Peyer's patch (tissue), 4 donors: ENCODE measurements around the gene YY1. TPM values are rescaled to one million over a fixed set of nuclear protein-coding genes. Genes with fewer than 3 reads are reported as not detected.
A peak's percentile ranks its signal among the peaks of the same experiment; 100 is the strongest.

ENCODE experiments used
- DNase-seq, 3 donors: peaks; one replicate each; pipeline ENCODE4 v3.0.0-alpha.2; 2017 to 2019
- H3K27ac ChIP-seq, 4 donors: fragments of 200-600 bp; sonication (generic); one replicate each; pipeline ENCODE4 v1.5.1; 2016 to 2019
- H3K27me3 ChIP-seq, 2 donors: fragments of 200-600 bp; sonication (generic); one replicate each; pipeline ENCODE4 v1.5.1; 2019
- H3K36me3 ChIP-seq, 3 donors: fragments of 200-600 bp; sonication (generic); one replicate each; pipeline ENCODE4 v1.5.1; 2016 to 2019
- H3K4me1 ChIP-seq, 4 donors: fragments of 200-600 bp; sonication (generic); one replicate each; pipeline ENCODE4 v1.5.1; 2016 to 2019
- H3K4me3 ChIP-seq, 4 donors: fragments of 200-600 bp; sonication (generic); 1 replicate in 3 of 4; 2 replicates in 1 of 4; pipeline ENCODE4 v1.5.1; 2016 to 2019; ENCODE audit warnings: mild to moderate bottlenecking in 1 of 4
- H3K9me3 ChIP-seq, 4 donors: fragments of 200-600 bp; sonication (generic); one replicate each; pipeline ENCODE4 v1.5.1; 2016 to 2019; ENCODE audit warnings: mild to moderate bottlenecking in 1 of 4
- POLR2A ChIP-seq, 2 donors: fragments of 450-650 bp; IDR thresholded peaks; one replicate each; pipeline ENCODE4 v1.5.1; 2017; ENCODE audit warnings: antibody characterized with exemption in 2 of 2, mild to moderate bottlenecking in 2 of 2, moderate library complexity in 2 of 2
- total RNA-seq, 4 donors: library from RNA; depleted of rRNA; stranded (reverse); fragments of >200 nt; gene quantifications; one replicate each; pipeline ENCODE4 v1.1.0, GENCODE V29; 2016
- TF ChIP-seq, protein P1 (sequence below), 6 experiments: fragments of 450-650 bp in 4 of 6; fragments of 200-600 bp in 2 of 6; sonication (generic) in 1 of 6; IDR thresholded peaks; one replicate each; pipeline ENCODE4 v1.5.1; 2017 to 2019; ENCODE audit warnings: antibody characterized with exemption in 6 of 6, mild to moderate bottlenecking in 3 of 6, moderate library complexity in 1 of 6

Gene YY1
- total RNA-seq, 4 donors from 2014 or later = 42.0 to 63.5 (median 50.9) TPM

DNA sequence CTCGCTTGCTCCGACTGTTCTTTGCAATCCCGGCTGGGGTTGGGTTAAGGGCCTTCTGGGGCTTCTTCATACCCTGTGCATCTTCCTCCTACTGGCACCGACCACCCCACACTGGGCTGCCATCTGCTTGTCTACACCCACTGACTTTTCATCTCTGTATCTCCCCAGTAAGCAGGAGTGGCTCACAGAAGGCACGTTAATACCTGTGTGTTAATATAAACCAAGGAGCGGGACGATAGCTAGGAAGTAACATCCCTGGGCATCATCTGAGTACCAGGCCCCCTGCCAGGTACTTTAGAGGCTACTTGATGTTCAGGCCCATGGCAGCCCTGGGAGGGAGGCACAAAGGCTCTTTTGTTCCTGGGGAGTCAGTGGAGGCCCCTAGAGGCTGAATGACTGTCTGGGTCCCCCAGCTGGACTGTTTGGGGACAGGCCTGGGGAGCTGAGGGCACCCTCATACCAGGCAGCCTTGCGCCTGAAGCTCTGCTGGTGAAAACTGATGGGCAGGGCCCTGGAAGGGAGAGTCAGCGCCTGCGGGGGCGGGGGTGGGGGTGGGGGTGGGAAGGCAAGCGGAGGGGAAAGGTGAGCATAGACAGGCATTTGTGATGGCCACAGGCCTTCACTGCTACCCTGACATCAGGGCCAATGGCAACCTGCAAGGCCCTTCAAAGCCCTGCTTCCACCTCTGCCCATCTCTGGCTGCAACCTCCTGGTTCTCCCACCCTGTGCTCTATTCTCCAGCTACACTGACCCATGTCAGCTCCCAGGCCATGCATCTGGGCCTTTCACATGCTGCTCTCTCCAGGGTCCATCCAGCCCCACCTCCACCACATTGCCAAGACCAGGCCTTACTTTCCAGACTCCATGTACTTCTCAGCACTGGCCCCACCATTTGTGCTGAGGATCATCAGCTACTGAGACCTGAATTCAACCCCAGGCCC is 45.3 kb upstream of the YY1 start:
- TF ChIP-seq POLR2A (IDR thresholded peaks at IDR 0.05) = no peak
- TF ChIP-seq, protein P1, sequence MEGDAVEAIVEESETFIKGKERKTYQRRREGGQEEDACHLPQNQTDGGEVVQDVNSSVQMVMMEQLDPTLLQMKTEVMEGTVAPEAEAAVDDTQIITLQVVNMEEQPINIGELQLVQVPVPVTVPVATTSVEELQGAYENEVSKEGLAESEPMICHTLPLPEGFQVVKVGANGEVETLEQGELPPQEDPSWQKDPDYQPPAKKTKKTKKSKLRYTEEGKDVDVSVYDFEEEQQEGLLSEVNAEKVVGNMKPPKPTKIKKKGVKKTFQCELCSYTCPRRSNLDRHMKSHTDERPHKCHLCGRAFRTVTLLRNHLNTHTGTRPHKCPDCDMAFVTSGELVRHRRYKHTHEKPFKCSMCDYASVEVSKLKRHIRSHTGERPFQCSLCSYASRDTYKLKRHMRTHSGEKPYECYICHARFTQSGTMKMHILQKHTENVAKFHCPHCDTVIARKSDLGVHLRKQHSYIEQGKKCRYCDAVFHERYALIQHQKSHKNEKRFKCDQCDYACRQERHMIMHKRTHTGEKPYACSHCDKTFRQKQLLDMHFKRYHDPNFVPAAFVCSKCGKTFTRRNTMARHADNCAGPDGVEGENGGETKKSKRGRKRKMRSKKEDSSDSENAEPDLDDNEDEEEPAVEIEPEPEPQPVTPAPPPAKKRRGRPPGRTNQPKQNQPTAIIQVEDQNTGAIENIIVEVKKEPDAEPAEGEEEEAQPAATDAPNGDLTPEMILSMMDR (IDR thresholded peaks at IDR 0.05) = no peak
- Histone ChIP-seq H3K9me3 (no peaks in the 10 kb centered on the region), H3K4me1 (peaks cover 4 to 19% (median 9%) of the 10 kb centered on the region in 4 donors), H3K27ac (peak overlapping the region; percentile 86 to 90 (median 90)), H3K36me3 (no peaks in the 10 kb centered on the region), H3K27me3 (no peaks in the 10 kb centered on the region), H3K4me3 (peak overlapping the region; percentile 18 to 50 (median 46))
- DNase-seq = no peak

GRCh38 chr14:100199240-100199860 is 39.6 kb upstream of the YY1 start:
- no peak for DNase-seq
- no peaks in the 10 kb centered on the region for H3K4me1 ChIP-seq
- no peaks in the 10 kb centered on the region for H3K36me3 ChIP-seq
- no peaks in the 10 kb centered on the region for H3K27me3 ChIP-seq
- no peaks in the 10 kb centered on the region for H3K9me3 ChIP-seq
- H3K27ac ChIP-seq = no peak overlapping the region
- H3K4me3 ChIP-seq = no peak overlapping the region
- TF ChIP-seq, protein P1 (IDR thresholded peaks at IDR 0.05) = no peak
- TF ChIP-seq POLR2A (IDR thresholded peaks at IDR 0.05) = no peak

DNA sequence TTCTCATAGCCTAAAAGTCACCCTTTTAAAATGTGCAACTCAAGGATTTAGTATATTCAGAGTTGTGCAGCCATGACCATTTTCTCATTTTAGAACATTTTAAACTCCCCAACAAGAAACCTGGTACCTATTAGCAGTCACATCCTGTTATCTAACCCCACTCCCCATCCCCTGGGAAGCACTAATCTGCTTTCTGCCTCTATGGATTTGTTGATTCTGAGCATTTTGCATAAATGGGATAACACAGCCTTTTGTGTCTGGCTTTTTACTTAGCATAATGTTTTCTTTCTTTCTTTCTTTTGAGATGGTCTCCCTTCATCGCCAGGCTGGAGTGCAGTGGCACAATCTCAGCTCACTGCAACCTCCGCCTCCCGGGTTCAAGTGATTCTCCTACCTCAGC is 38.6 kb upstream of the YY1 start:
- Histone ChIP-seq H3K9me3 (no peaks in the 10 kb centered on the region), H3K27me3 (no peaks in the 10 kb centered on the region)

GRCh38 chr14:100201701-100202100 is 37.2 kb upstream of the YY1 start:
- Histone ChIP-seq H3K4me3 (no peak overlapping the region), H3K27me3 (no peaks in the 10 kb centered on the region), H3K27ac (no peak overlapping the region), H3K9me3 (no peaks in the 10 kb centered on the region), H3K4me1 (no peaks in the 10 kb centered on the region), H3K36me3 (no peaks in the 10 kb centered on the region)
- no peak for DNase-seq
- TF ChIP-seq, protein P1 (IDR thresholded peaks at IDR 0.05) = no peak
- TF ChIP-seq POLR2A (IDR thresholded peaks at IDR 0.05) = no peak

More for the DNA sequence above, 38.6 kb upstream of the YY1 start:
- H3K4me3 ChIP-seq = no peak overlapping the region
- H3K36me3 ChIP-seq = no peaks in the 10 kb centered on the region
- no peak for DNase-seq
- no peak overlapping the region for H3K27ac ChIP-seq
- H3K4me1 ChIP-seq = no peaks in the 10 kb centered on the region
- TF ChIP-seq, protein P1 (IDR thresholded peaks at IDR 0.05) = no peak
- TF ChIP-seq POLR2A (IDR thresholded peaks at IDR 0.05) = no peak

- Histone ChIP-seq H3K9me3 (no peaks in the 10 kb centered on the region), H3K4me3 (no peak overlapping the region), H3K4me1 (no peaks in the 10 kb centered on the region), H3K27ac (no peak overlapping the region), H3K36me3 (no peaks in the 10 kb centered on the region), H3K27me3 (no peaks in the 10 kb centered on the region)
- no peak for TF ChIP-seq POLR2A (IDR thresholded peaks at IDR 0.05)
- TF ChIP-seq, protein P1 (IDR thresholded peaks at IDR 0.05) = no peak
- no peak for DNase-seq
Observed at GRCh38 chr14:100202712-100203111, 36.2 kb upstream of the YY1 start.
